GM21786 (cell line): ENCODE data around the gene KCNMB2.
A peak's percentile ranks its signal among the peaks of the same experiment; 100 is the strongest.

Experiments
- ATAC-seq: cut with Tn5 transposase; IDR thresholded peaks from one replicate; pipeline ENCODE4 v1.9.1; 2021; ENCODE audit not compliant: unreplicated experiment

The KCNMB2 gene

DNA sequence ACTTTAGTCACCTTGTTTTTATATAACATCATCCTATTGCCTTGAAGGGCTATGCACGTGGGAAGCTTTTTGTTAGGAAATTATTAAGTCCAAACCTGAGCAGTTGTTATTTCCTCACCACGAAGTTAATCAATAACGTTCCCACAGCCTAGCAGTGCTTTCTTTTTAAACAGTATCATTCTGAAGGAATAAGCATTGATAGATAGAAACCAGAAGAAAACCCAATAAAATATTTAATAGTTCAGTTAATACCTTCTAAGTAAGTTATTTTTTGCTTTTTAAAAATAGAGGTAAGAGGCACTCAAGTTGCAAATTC, 149.3 kb downstream of the KCNMB2 start:
- no peak for ATAC-seq

GRCh38 chr3:178686826-178687225, 150.6 kb downstream of the KCNMB2 start:
- ATAC-seq: no peak

- ATAC-seq: no peak
These were observed 154.3 kb downstream of the KCNMB2 start for GRCh38 chr3:178690571-178690970.

- ATAC-seq: no peak
These were observed 163.1 kb downstream of the KCNMB2 start for GRCh38 chr3:178699364-178699763.

- no peak for ATAC-seq
These were observed 163.6 kb downstream of the KCNMB2 start for GRCh38 chr3:178699810-178700209.

- ATAC-seq: no peak
These were observed 167.2 kb downstream of the KCNMB2 start for GRCh38 chr3:178703268-178703975.

GRCh38 chr3:178705925-178706324, 169.7 kb downstream of the KCNMB2 start:
- no peak for ATAC-seq

DNA sequence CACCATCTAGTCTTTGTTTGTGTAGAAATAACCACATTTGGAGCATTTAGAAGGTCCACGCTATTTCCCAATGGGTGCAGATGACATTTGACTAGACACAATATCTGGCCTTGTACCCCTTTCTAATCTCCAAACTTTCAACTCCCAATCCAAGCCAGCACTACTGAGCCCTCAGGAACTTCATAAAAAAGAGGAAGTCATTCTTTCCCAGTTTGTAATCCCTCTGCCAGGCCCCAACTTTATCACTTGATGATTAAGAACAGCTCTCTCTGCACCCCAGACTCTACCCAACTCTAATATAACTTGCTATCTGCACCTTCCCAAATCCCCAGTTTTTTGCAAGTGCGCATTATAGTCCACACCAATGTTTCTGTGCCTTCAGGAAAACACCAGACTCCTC, 170.2 kb downstream of the KCNMB2 start:
- no peak for ATAC-seq

DNA sequence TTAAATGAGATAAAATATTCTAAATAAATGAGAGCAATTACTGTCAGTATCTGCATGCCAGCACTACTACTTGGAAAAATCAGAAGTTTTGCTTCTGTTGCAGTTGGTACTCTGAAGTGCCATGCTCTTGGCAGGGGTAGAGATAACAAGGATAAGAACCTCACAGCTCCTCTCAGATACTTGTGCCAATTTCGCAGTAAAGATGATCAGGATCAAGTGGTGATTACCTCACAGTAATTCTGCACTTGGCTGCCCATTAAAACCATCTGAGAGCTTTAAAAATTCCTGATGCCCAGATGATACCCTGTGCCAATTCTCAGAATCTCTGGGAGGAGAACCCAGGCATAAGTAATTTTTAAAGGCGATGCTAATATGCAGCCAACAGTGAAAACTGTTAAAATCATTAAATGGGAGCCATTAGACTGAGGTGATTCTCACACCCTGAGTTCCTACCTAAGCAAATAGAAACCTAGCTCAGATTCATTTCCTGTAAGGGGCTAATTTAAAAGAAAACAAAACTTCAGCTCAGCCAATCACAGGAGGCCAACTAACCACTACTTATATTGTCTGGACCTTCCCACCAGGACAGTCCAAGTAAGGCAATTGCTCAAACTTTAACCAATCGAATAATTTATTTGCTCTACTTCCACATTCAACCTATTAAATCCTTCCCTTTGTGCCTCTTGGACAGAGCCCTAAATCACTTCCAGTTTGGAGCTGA, 171.2 kb downstream of the KCNMB2 start:
- ATAC-seq: peak; percentile 56

DNA sequence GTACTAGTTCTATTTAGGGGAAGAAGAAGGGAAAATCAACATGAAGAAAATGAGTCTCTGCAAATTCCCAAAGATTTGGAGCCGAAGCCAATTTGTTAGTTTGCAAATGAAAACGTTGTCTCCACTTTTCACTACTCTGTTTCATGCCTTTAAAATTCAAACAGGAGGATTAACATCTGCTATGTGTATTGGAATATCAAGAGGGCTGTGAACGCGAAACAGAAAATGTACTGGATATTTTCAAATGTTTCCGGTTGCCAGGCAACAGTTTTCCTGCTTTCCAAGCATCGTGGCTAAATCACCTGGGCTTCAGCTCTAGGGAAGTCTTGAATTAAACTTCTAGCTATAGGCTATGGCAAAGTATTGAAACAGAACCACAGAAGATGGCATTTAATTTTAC, 172.8 kb downstream of the KCNMB2 start:
- ATAC-seq: no peak

- ATAC-seq: no peak
These were observed 175.5 kb downstream of the KCNMB2 start for GRCh38 chr3:178711753-178712152.

GRCh38 chr3:178712247-178712646, 176.0 kb downstream of the KCNMB2 start:
- no peak for ATAC-seq

DNA sequence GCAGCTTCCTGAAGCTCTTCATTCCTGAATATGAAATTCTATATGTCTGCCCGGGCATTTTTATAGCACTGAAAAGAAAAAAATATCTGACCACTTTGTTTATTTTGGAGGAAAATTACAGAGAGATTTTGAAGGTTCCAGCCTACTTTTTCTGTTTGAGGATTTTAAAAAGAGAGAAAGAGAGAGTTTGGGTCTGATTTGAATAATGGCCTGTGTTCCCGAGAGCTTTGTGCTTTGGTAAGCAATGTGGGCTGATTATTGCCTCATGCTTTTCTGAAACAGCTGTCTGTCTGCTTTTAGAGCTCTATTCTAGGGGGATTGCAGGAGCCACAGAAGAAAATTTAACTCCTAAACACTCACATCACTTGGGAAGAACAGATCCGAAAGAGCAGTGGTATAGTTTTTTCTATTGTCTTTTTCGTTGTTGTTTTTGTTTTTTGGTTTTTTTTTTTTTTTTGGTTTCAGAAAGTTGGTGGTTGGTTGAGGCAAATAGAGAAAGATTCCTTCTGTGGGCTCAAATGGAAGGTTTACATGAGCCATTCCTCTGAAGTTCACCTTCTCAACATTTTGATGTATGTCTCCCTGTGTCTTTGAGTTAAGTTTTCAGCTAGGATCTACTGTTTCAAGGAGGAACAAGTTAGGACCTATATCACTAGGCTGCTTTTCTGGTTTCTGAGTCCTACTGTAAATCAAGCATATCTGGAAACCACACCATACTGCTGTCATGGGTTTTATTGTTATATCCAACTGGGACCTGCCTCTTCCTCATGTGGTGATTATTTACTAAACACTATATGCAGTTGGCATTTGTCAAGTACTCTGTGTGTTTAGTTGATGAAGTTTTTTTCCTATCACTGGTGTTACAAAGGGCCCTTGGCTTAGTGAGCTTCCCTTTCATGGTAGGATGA, 178.9 kb downstream of the KCNMB2 start:
- no peak for ATAC-seq

DNA sequence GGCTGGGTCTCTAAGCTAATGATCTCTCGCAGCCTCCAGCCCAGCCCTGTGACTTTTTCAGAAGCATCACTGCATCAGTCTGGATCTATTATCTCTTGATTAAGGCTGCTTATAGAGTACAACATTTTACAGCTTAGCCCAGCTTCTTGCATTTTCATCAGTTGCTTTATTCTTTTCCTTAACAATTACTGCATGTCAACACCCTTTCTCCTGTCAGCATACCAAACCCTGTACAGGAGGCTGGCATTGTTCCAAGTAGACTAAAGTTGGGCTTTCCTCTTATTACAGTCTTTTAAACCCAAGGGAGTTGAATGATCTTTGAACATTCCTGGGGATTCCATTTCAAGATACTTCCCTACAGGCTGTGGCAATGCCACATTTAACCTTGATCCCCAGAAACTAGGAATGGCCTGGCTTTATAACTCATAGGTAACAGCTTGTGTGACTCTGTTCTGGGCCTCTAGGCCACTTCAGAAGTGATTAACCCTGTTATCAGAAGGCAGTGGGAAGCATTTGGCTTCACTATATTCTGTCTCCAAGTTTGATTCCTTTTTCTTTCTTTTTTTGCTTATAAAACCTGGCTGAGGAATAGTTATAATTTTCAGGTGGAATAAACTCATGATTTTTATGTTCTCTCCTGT, 182.9 kb downstream of the KCNMB2 start:
- ATAC-seq: no peak

DNA sequence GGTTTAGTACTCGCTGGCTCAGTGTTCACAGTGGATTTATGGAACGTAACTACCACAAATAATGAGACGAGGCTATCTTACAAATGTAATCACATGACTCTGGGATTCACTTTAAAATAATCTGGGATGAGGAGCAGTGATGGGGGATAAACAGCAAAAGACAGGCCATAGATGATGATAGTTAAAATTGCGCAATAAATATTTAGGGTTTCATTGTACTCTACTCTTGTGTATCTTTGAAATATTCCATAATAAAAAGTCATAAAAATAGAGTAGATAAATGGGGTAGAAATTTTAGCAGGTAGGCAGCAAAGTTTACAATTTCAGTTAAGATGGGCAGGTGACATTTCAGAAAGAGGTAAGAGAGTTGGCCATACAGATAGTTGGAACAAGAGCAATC, 196.6 kb downstream of the KCNMB2 start:
- no peak for ATAC-seq

DNA sequence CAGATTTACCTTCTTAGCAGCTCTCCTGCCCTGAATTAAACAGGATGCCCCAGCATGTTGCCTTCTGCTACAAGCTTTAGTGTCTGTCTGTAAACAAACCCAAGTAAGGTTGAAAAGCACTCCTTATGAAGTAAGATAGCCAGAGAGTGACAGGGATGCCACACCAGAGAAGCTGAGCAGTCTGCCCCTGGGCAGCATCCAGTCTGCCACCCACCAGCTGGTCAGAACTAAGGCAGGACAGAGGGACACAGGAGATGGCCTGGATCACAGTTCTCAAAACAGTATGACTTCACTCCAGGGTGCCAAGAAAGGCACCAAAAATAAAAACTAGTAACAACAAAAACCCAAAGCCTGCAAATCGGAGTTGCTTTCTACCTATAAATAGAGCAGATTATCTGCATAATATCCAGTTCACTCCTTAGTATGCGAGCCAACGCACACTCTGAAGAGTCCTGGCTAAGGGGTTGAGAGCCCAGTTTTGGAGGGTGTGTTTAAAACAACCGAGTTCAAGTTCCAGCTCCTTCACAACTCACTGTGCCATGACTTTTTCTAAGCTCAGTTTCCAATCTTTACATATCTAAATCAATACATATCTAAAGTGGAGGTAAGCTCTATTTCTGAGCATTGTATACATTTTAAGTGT, 198.9 kb downstream of the KCNMB2 start:
- ATAC-seq: no peak

GRCh38 chr3:178736300-178736699, 200.1 kb downstream of the KCNMB2 start:
- ATAC-seq: no peak

GRCh38 chr3:178739720-178740119, 203.5 kb downstream of the KCNMB2 start:
- no peak for ATAC-seq

DNA sequence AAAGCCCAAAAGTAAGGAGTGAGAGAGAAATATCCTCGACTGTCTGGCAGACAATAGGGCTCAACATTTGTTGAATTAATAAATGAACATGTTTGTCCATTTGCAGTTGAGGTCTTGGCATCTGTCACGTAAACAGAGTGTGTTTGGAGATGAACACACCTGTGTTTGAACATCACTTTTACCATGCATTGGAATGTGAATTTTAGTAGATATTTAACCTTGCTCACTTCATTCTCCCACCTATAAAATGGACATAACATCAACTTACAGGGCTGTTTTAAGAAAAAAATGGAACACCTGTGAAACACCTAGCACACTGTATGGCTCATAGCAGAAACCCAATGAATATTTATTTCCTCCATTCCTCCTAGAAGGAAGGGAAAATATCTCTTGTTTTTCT, 204.8 kb downstream of the KCNMB2 start:
- no peak for ATAC-seq

DNA sequence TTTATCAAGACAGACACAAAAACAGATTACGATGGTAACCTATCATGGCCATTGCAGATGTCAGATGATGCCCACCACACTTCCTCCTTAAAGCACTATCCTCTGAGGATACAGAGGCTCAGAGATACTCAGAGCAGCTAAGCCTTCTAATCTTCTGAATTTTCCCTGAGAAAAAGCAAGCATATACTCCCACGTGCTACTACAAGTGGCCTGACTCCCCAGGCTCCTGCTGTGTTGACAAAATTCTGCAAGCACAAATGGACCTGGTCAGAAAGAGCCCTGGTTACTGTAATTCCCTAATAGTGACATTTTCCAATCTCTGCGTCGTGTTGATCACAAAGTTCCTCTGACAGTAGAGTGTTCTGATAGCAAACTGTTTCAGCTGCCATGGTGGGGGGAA, 207.1 kb downstream of the KCNMB2 start:
- ATAC-seq: no peak
